GM13977 (cell line): ENCODE data around the gene TEX10.
"Not testable (repeated sequence)": the region's sequence is repeated elsewhere in the genome, so short reads cannot be mapped to it uniquely, and the experiment has no call there.

Experiments
- DNase-seq: peaks from one replicate; pipeline ENCODE4 v3.0.0; 2012; ENCODE audit warnings: low spot score
- CTCF ChIP-seq: IDR thresholded peaks from 2 replicates; pipeline ENCODE4 v1.5.1; 2012; ENCODE audit warnings: mild to moderate bottlenecking, control low read depth; ENCODE audit not compliant: insufficient read depth; ENCODE audit errors: extremely low read depth, missing control alignments
- in situ Hi-C: fragments of 300-500 bp; cut with MboI; formaldehyde crosslinking; loops from one replicate; pipeline ENCODE4 v1.12.0; 2022; ENCODE audit warnings: low sequenced_read_pairs, low pct_unique_long_range_greater_than_20kb, mixed read lengths, inconsistent platforms; ENCODE audit not compliant: unreplicated experiment

TEX10 gene

GRCh38 chr9:100352727-100353505 lies at the start of gene TEX10:
Gene TEX10, minus strand, starts transcription at chr9:100352942. Its CDS starts 3,579 bp downstream, at chr9:100349363.
- in situ Hi-C loops, result no loop called here
- TF ChIP-seq CTCF, result no peak
- DNase-seq, result peak; percentile 95

GRCh38 chr9:100401042-100401441 lies 48.3 kb upstream of the TEX10 start:
- no peak for DNase-seq

GRCh38 chr9:100397529-100398266 lies 45.0 kb upstream of the TEX10 start:
- in situ Hi-C loops, result no loop called here
- no peak for DNase-seq
- no peak for TF ChIP-seq CTCF

More at GRCh38 chr9:100401042-100401441, 48.3 kb upstream of the TEX10 start:
- TF ChIP-seq CTCF, result no peak
- in situ Hi-C loops, result no loop called here

GRCh38 chr9:100396769-100397168 lies 44.0 kb upstream of the TEX10 start:
- in situ Hi-C loops, result no loop called here
- no peak for TF ChIP-seq CTCF
- no peak for DNase-seq

GRCh38 chr9:100394816-100395215 lies 42.1 kb upstream of the TEX10 start:
- in situ Hi-C loops, result no loop called here
- no peak for DNase-seq
- no peak for TF ChIP-seq CTCF

- TF ChIP-seq CTCF, result no peak
- no peak for DNase-seq
- in situ Hi-C loops, result no loop called here
Observed at GRCh38 chr9:100394032-100394695, 41.4 kb upstream of the TEX10 start.

GRCh38 chr9:100392989-100393388 lies 40.2 kb upstream of the TEX10 start:
- in situ Hi-C loops, DNase-seq: not testable (repeated sequence)
